Measurements from ENCODE around the gene SPAG5. TPM values are rescaled to one million over a fixed set of nuclear protein-coding genes. Genes with fewer than 3 reads are reported as not detected.

The SPAG5 gene, protein sequence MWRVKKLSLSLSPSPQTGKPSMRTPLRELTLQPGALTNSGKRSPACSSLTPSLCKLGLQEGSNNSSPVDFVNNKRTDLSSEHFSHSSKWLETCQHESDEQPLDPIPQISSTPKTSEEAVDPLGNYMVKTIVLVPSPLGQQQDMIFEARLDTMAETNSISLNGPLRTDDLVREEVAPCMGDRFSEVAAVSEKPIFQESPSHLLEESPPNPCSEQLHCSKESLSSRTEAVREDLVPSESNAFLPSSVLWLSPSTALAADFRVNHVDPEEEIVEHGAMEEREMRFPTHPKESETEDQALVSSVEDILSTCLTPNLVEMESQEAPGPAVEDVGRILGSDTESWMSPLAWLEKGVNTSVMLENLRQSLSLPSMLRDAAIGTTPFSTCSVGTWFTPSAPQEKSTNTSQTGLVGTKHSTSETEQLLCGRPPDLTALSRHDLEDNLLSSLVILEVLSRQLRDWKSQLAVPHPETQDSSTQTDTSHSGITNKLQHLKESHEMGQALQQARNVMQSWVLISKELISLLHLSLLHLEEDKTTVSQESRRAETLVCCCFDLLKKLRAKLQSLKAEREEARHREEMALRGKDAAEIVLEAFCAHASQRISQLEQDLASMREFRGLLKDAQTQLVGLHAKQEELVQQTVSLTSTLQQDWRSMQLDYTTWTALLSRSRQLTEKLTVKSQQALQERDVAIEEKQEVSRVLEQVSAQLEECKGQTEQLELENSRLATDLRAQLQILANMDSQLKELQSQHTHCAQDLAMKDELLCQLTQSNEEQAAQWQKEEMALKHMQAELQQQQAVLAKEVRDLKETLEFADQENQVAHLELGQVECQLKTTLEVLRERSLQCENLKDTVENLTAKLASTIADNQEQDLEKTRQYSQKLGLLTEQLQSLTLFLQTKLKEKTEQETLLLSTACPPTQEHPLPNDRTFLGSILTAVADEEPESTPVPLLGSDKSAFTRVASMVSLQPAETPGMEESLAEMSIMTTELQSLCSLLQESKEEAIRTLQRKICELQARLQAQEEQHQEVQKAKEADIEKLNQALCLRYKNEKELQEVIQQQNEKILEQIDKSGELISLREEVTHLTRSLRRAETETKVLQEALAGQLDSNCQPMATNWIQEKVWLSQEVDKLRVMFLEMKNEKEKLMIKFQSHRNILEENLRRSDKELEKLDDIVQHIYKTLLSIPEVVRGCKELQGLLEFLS
- total RNA-seq (37.7 TPM), polyA plus RNA-seq (1 to 10 TPM in 3 of 4 donors, under 1 TPM in 1; 0.84 to 2.2 (median 1.8) TPM)

DNA sequence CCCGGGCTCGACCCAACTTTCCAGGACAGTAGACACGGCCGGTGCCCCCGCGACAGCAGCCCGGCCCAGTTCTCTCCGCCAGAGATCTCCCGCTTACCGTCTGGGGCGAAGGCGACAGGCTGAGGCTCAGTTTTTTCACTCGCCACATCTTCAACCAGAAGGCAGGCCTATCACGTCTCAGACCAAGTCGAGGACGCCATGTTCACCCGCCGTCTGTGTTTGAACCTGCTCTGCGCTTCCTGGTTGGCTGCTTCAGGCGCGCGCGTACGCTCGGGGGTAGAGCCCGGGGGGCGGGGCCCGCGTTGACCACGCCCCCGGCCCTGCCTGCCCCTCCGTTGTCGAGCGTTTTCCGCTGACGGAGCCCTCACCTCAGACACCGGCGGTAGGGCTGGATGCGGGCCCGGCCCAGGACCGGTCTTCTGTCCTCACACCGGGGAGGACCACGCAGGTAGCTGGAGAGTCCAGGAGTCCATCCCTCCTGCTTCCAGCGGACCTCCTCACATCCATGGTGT lies at the start of gene SPAG5:
Gene SPAG5, minus strand, starts transcription at position 227 of the 512 bp plus-strand sequence. Its CDS starts 79 bp downstream, at position 148.
- Mint-ChIP-seq H3K4me1 (peaks cover 18 to 26% (median 19%) of the 10 kb centered on the region in 4 donors), H3K9me3 (no peaks in the 10 kb centered on the region), H3K27me3 (no peaks in the 10 kb centered on the region), H3K4me3 (peak within 1 kb of the TSS; percentile 90 to 96 (median 93)), H3K36me3 (no peaks in the 10 kb centered on the region), H3K27ac (peak within 1 kb of the TSS; percentile 96 to 99 (median 99))
- DNase-seq (peak; percentile 93 to 96 (median 94)), ATAC-seq (ENCODE audit: low read depth in 2 of 2) (peak; percentile 92 to 94)
- H3K27me3 ChIP-seq (ENCODE audit: control insufficient read depth, insufficient read depth, low read length): no peaks in the 10 kb centered on the region
- peak within 1 kb of the TSS; percentile 90 for H3K4me3 ChIP-seq (ENCODE audit: low read depth, low read length)
- H3K36me3 ChIP-seq (ENCODE audit: control insufficient read depth, insufficient read depth, low read length): no peaks in the 10 kb centered on the region
- no peaks in the 10 kb centered on the region for H3K9me3 ChIP-seq (ENCODE audit: control insufficient read depth in 2 of 2, low read length in 2 of 2)
- H3K27ac ChIP-seq (ENCODE audit: insufficient read depth, low read length, poor library complexity, severe bottlenecking): peak within 1 kb of the TSS; percentile 99
- H3K4me1 ChIP-seq (ENCODE audit: control insufficient read depth, insufficient read depth, low read length, poor library complexity, severe bottlenecking): peaks cover 16% of the 10 kb centered on the region

DNA sequence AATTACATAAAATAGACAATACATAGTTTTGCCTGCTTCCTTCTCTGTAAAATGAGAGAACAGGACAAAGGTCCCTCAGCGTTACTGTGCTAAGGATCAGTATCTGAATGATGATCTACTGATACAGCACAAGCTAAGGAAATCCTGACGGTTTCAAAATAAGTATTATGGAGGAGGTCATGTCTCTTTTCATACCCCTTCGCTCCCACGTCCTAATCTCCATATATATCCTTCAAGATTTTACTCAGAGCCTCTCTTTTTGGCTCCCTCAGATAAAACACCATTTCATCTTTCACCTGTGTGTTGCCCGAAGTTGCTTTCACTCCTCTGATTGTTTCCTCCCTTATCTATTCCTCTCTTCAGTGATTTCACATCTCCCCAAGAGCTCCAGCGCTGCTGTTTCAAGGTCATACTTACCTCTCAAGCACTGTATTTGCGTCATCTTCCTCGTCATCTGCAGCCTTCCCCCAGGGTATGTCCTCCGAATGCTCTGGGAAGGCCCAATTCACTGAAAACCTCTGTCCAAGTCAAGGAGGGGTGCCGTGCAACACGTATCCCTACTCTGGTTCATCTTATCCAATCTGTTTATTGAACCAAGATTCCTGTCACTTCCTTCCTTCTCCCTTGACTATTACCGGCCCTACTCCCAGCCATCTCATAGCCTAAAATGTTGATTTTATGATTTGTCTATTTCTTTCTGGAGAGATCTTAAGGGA lies 47.4 kb upstream of the SPAG5 start:
- H3K9me3 ChIP-seq (ENCODE audit: control insufficient read depth in 2 of 2, low read length in 2 of 2): no peaks in the 10 kb centered on the region
- peaks cover 41% of the 10 kb centered on the region for H3K4me1 ChIP-seq (ENCODE audit: control insufficient read depth, insufficient read depth, low read length, poor library complexity, severe bottlenecking)
- peak overlapping the region; percentile 85 for H3K4me3 ChIP-seq (ENCODE audit: low read depth, low read length)
- Mint-ChIP-seq H3K27ac (peak overlapping the region; percentile 95 to 99 (median 99)), H3K27me3 (no peaks in the 10 kb centered on the region), H3K36me3 (peaks cover 19% of the 10 kb centered on the region), H3K4me1 (peaks cover 18 to 50% (median 34%) of the 10 kb centered on the region in 4 donors), H3K9me3 (no peaks in the 10 kb centered on the region), H3K4me3 (peak overlapping the region; percentile 84 to 95 (median 92))
- no peaks in the 10 kb centered on the region for H3K27me3 ChIP-seq (ENCODE audit: control insufficient read depth, insufficient read depth, low read length)
- ATAC-seq (ENCODE audit: low read depth in 2 of 2) (no peak), DNase-seq (peak in 1 of 3 donors; percentile 7)
- peak overlapping the region; percentile 94 for H3K27ac ChIP-seq (ENCODE audit: insufficient read depth, low read length, poor library complexity, severe bottlenecking)
- peaks cover 30% of the 10 kb centered on the region for H3K36me3 ChIP-seq (ENCODE audit: control insufficient read depth, insufficient read depth, low read length)

- peaks cover 21% of the 10 kb centered on the region for H3K36me3 Mint-ChIP-seq
- ATAC-seq (ENCODE audit: low read depth in 2 of 2) (no peak), DNase-seq (no peak)
- Histone ChIP-seq H3K36me3 (ENCODE audit: control insufficient read depth, insufficient read depth, low read length) (peaks cover 31% of the 10 kb centered on the region), H3K27me3 (ENCODE audit: control insufficient read depth, insufficient read depth, low read length) (no peaks in the 10 kb centered on the region), H3K27ac (ENCODE audit: insufficient read depth, low read length, poor library complexity, severe bottlenecking) (peak overlapping the region; percentile 94), H3K4me3 (ENCODE audit: low read depth, low read length) (peak overlapping the region; percentile 85), H3K9me3 (ENCODE audit: control insufficient read depth in 2 of 2, low read length in 2 of 2) (no peaks in the 10 kb centered on the region), H3K4me1 (ENCODE audit: control insufficient read depth, insufficient read depth, low read length, poor library complexity, severe bottlenecking) (peaks cover 41% of the 10 kb centered on the region)
- H3K4me1 Mint-ChIP-seq: peaks cover 17 to 52% (median 35%) of the 10 kb centered on the region in 4 donors
- H3K4me3 Mint-ChIP-seq: peak overlapping the region; percentile 84 to 95 (median 92)
- peak overlapping the region; percentile 76 to 99 (median 95) for H3K27ac Mint-ChIP-seq
- H3K9me3 Mint-ChIP-seq: no peaks in the 10 kb centered on the region
- H3K27me3 Mint-ChIP-seq: no peaks in the 10 kb centered on the region
Measured at GRCh38 chr17:28645576-28645939, 46.7 kb upstream of the SPAG5 start.

DNA sequence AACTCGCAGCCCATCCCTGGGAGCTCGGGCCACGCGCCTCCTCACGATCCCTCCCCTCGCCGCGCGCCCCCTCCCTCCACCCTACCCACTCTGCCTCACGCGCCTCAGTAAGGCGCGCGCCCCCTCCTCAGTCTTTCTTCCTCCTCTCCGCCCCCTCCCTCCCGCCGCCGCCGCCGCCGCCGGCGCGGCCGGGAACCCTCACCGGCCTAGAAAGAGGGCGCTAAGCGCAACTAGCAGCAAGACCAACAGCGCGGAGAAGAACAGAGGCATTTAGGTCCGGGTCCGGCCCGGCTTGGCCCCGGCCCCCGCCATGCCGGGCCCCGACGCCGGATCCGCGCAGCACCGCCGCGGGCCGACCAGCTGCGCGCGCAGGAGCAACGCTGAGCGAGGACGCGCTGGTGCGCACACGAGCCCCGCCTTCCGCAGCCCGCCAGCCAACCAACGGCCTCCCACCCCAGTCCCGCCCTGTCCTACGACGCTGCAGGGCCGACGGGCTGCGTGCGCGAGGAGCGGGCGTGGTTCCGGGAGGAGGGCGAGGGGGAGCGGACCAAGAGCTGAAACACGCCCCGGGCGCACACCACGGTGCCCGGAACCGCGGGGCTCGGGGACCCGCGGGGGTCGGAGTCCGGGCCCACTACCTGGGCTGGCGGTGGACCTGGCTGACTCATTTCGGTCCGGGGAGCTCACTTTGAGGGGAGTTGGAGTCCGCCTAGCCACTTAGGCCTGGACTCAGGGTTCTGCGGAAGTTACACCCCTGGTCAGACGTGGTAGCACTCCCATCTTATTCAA lies 46.2 kb upstream of the SPAG5 start, which contains the start of gene BLTP2:
Gene BLTP2, minus strand, starts transcription at position 372 of the 789 bp plus-strand sequence. Its CDS starts 102 bp downstream, at position 270.
- Mint-ChIP-seq H3K4me3 (peak within 1 kb of the TSS; percentile 92 to 98 (median 93)), H3K27ac (peak within 1 kb of the TSS; percentile 95 to 99 (median 99)), H3K27me3 (no peaks in the 10 kb centered on the region), H3K36me3 (peaks cover 25% of the 10 kb centered on the region), H3K9me3 (no peaks in the 10 kb centered on the region), H3K4me1 (peaks cover 17 to 55% (median 36%) of the 10 kb centered on the region in 4 donors)
- peaks cover 36% of the 10 kb centered on the region for H3K36me3 ChIP-seq (ENCODE audit: control insufficient read depth, insufficient read depth, low read length)
- peak; percentile 98 for ATAC-seq (ENCODE audit: low read depth in 2 of 2)
- H3K27ac ChIP-seq (ENCODE audit: insufficient read depth, low read length, poor library complexity, severe bottlenecking): peak within 1 kb of the TSS; percentile 94
- peak; percentile 93 to 98 (median 95) for DNase-seq
- H3K4me1 ChIP-seq (ENCODE audit: control insufficient read depth, insufficient read depth, low read length, poor library complexity, severe bottlenecking): peaks cover 41% of the 10 kb centered on the region
- no peaks in the 10 kb centered on the region for H3K9me3 ChIP-seq (ENCODE audit: control insufficient read depth in 2 of 2, low read length in 2 of 2)
- H3K4me3 ChIP-seq (ENCODE audit: low read depth, low read length): peak within 1 kb of the TSS; percentile 85
- no peaks in the 10 kb centered on the region for H3K27me3 ChIP-seq (ENCODE audit: control insufficient read depth, insufficient read depth, low read length)

- Mint-ChIP-seq H3K4me3 (peak overlapping the region; percentile 92 to 98 (median 93)), H3K27me3 (no peaks in the 10 kb centered on the region), H3K36me3 (peaks cover 31% of the 10 kb centered on the region), H3K4me1 (peaks cover 17 to 62% (median 38%) of the 10 kb centered on the region in 4 donors), H3K27ac (peak overlapping the region; percentile 93 to 96 (median 95)), H3K9me3 (no peaks in the 10 kb centered on the region)
- Histone ChIP-seq H3K4me1 (ENCODE audit: control insufficient read depth, insufficient read depth, low read length, poor library complexity, severe bottlenecking) (peaks cover 41% of the 10 kb centered on the region), H3K4me3 (ENCODE audit: low read depth, low read length) (peak overlapping the region; percentile 84), H3K27me3 (ENCODE audit: control insufficient read depth, insufficient read depth, low read length) (no peaks in the 10 kb centered on the region), H3K9me3 (ENCODE audit: control insufficient read depth in 2 of 2, low read length in 2 of 2) (no peaks in the 10 kb centered on the region), H3K36me3 (ENCODE audit: control insufficient read depth, insufficient read depth, low read length) (peaks cover 43% of the 10 kb centered on the region), H3K27ac (ENCODE audit: insufficient read depth, low read length, poor library complexity, severe bottlenecking) (peak overlapping the region; percentile 94)
- peak in 1 of 3 donors; percentile 52 for DNase-seq
- ATAC-seq (ENCODE audit: low read depth in 2 of 2): no peak
Measured at GRCh38 chr17:28643983-28644786, 45.4 kb upstream of the SPAG5 start.

DNA sequence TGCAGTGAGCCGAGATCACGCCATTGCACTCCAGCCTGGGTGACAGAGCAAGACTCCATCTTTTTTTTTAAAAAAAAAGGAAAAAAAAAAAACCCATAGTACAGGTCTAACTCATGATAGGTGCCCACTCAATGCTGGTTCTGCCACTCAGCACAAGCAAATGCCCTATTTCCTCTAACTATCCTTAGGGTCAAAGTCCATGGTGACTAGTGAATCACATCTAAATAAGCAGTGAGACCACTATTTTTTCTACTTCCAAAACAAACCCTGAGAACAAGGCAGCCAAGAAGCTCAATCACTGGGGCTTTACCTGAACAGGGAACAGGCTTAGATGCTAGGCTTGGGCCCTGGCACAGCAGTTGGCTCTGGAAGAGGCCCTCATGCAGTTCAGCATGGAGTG lies 42.8 kb upstream of the SPAG5 start:
- H3K36me3 Mint-ChIP-seq: peaks cover 45% of the 10 kb centered on the region
- peaks cover 34% of the 10 kb centered on the region for H3K4me1 ChIP-seq (ENCODE audit: control insufficient read depth, insufficient read depth, low read length, poor library complexity, severe bottlenecking)
- H3K27ac ChIP-seq (ENCODE audit: insufficient read depth, low read length, poor library complexity, severe bottlenecking): no peak overlapping the region
- H3K27me3 Mint-ChIP-seq: no peaks in the 10 kb centered on the region
- H3K4me1 Mint-ChIP-seq: peaks cover 12 to 56% (median 36%) of the 10 kb centered on the region in 4 donors
- ATAC-seq (ENCODE audit: low read depth in 2 of 2): no peak
- no peak overlapping the region for H3K27ac Mint-ChIP-seq
- peak overlapping the region in 1 of 4 donors; percentile 26 for H3K4me3 Mint-ChIP-seq
- H3K9me3 Mint-ChIP-seq: no peaks in the 10 kb centered on the region
- H3K4me3 ChIP-seq (ENCODE audit: low read depth, low read length): no peak overlapping the region
- DNase-seq: no peak
- H3K9me3 ChIP-seq (ENCODE audit: control insufficient read depth in 2 of 2, low read length in 2 of 2): no peaks in the 10 kb centered on the region
- no peaks in the 10 kb centered on the region for H3K27me3 ChIP-seq (ENCODE audit: control insufficient read depth, insufficient read depth, low read length)
- peaks cover 59% of the 10 kb centered on the region for H3K36me3 ChIP-seq (ENCODE audit: control insufficient read depth, insufficient read depth, low read length)
